ENCODE results near the gene TET2.

- TF ChIP-seq YY1 (IDR thresholded peaks at IDR 0.05; ENCODE audit: insufficient read depth, insufficient read length) (no peak), SUZ12 (IDR thresholded peaks at IDR 0.05; ENCODE audit: extremely low read depth, insufficient read depth, insufficient read length) (no peak), ZNF274 (IDR thresholded peaks at IDR 0.05; ENCODE audit: low read depth, low read length) (no peak)
Measured at GRCh38 chr4:105139646-105140045, 7.0 kb upstream of the TET2 start.
